Epithelial cell of esophagus (primary cell): ENCODE data around the gene SERPINB10.

Source experiments
- DNase-seq: peaks from one replicate; pipeline ENCODE4 v3.0.0; 2010; ENCODE audit warnings: low read depth
- H3K4me3 ChIP-seq: 2 replicates; pipeline ENCODE4 v1.5.1; 2011; ENCODE audit warnings: mild to moderate bottlenecking, low read length, control low read depth
- TF ChIP-seq, protein P1 (sequence below): IDR thresholded peaks from 2 replicates; pipeline ENCODE4 v1.5.1; 2011; ENCODE audit warnings: low read depth, mild to moderate bottlenecking, low read length, control low read depth, inconsistent platforms; ENCODE audit not compliant: insufficient read depth; ENCODE audit errors: missing control alignments

The SERPINB10 gene

DNA sequence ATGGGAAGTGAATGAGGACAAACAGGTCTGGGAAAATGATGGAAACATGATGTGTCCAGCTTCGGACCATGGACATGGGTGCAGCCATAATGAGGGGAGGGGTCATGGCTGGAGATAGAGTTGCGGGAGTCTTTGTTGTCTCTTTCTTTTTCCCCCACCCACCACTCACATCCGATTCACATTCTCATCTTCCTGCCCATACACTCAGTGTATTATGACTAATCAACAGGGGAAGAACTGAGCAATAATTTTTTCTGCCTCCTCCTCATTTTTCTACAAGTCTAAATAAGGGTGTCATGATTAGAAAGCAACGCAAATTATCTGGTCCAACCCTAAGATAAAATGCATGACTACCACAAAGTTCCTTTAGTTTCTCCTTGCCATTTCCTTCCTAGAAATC is 25.9 kb upstream of the SERPINB10 start:
- TF ChIP-seq, protein P1, sequence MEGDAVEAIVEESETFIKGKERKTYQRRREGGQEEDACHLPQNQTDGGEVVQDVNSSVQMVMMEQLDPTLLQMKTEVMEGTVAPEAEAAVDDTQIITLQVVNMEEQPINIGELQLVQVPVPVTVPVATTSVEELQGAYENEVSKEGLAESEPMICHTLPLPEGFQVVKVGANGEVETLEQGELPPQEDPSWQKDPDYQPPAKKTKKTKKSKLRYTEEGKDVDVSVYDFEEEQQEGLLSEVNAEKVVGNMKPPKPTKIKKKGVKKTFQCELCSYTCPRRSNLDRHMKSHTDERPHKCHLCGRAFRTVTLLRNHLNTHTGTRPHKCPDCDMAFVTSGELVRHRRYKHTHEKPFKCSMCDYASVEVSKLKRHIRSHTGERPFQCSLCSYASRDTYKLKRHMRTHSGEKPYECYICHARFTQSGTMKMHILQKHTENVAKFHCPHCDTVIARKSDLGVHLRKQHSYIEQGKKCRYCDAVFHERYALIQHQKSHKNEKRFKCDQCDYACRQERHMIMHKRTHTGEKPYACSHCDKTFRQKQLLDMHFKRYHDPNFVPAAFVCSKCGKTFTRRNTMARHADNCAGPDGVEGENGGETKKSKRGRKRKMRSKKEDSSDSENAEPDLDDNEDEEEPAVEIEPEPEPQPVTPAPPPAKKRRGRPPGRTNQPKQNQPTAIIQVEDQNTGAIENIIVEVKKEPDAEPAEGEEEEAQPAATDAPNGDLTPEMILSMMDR = no peak
- DNase-seq = peak; percentile 92
- H3K4me3 ChIP-seq = no peak overlapping the region

DNA sequence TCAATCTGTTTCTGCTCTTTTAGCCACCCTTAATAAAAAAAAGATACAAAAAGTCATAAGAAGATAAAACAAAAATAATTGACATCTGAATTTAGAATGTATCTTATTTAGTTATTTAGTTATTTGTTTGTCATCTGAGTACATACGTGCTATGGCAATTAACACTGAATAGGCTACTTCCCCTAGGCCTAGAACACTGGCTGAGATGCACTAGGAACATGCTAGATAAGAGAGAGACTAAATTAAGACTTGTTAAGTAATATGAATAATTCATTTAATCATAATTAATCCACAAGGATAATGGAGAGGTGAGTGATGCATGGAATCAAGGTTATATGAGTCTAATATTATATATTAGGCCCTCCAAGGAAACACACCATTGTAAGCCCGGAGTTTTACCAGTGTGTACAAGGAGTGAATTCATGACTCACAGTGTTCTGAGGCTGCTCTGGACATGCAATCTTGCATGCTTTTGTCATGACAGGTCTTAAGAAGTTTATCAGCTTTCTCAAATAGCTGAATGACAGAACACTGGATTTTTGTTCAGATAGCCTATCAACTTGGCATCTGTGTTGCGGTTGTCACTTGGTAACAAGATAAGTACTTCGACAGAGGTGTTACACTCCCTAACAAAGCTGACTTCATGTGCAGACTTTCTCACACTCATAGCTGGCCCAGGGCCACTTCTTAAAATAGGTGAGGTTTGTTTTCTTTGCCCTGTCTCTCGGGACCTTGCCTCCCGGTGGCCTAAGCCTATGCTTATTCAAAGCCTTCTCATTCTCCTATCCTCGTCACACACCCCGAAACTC is 25.2 kb upstream of the SERPINB10 start:
- DNase-seq = peak; percentile 99
- no peak overlapping the region for H3K4me3 ChIP-seq
- TF ChIP-seq, protein P1 = no peak

DNA sequence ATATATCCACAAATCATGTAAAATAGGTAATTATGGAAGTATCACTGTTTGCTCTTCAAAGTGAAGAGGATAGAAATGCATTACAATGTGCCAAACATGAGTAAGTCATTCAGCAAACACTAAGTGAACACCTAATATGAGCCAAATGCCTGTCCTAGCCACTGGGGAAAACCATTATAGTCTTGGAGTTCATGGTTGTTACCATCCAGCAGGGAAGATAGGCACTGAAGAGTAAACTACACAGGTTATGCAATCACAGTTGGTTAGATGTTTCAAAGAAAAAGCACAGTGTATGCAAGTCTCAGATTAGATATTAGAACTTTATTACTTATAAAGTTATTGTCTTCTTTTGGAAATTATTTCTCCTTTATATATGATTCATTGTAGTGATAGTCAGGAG is 24.1 kb upstream of the SERPINB10 start:
- TF ChIP-seq, protein P1 = no peak
- DNase-seq = peak; percentile 74
- H3K4me3 ChIP-seq = no peak overlapping the region

DNA sequence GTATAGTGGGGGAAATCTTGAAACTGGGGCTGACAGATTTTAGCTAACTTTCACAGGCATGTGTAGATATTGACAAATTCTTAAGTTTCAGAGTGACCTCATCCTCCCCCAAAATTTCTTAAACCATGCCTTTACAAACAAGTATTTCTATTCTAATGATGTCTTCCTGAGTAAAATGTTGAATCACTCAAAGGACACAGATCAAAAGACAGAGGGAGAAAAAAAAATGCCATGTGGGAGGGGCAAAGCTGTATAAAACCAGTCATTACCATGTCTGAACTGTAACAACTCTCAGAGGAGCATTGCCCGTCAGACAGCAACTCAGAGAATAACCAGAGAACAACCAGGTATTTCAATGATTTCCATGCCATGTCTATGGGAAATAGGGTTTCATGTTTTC is 20.3 kb upstream of the SERPINB10 start, which contains the start of gene SERPINB2:
SERPINB2 (plus strand) TSS at position 282 of the 400 bp plus-strand sequence. CDS start 3,740 bp downstream, outside the sequence.
- TF ChIP-seq, protein P1 = no peak
- DNase-seq = peak; percentile 93
- peak within 1 kb of the TSS; percentile 55 for H3K4me3 ChIP-seq

DNA sequence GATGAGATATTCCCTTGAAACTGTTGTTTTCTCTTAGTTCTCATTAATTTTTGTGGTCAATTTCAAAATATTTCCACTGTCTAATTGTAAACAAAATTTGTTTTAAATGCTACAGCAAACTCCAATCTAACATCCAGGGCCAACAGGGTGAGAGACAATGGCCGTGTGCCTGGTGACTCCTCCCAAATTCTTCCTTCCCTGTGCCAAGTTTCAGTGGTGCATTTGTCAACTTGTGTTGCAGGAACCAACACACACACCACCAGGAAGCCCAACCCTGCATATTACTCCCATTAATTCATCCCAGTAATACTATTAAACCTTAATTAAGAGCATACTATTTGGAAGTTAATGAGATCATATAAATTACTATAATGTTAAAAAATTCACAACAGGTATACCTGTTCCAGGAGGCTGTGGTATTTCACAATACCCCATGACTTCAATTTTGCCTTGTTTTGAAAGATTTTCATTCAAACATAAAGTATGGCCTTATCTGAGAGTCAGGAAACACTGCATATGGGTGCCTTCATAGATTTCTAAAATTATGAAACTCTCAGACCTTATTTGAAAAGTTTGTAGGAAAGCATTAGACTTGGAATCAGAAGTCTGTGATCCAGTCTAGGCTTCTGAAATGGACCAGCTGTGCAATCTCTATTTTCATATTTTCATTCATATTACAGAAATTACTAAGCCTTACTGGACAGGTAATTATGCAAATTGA is 19.1 kb upstream of the SERPINB10 start:
- TF ChIP-seq, protein P1 = no peak
- peak; percentile 70 for DNase-seq
- peak overlapping the region; percentile 55 for H3K4me3 ChIP-seq

DNA sequence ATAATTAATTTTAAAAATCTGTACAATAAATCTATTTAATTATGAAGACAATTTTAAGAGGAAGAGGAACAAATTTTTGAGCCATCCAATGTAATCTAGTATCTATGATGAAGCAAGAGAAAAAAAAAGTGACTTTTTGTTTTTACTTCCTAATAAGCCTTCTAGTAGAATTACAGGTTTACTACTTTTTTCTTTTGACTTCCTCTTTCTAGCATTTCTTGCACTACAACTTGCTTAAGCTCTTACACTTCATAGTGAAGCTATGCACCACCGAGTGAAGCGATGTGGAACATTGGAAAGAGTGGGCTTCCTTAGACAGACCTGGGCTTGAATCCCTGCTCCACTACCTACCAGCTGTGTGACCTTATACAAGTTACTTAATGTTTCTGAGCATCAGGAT is 18.1 kb upstream of the SERPINB10 start:
- H3K4me3 ChIP-seq = peak overlapping the region; percentile 55
- TF ChIP-seq, protein P1 = no peak
- no peak for DNase-seq
